NCI-H526 (cell line): ENCODE measurements around the gene TBL1XR1.
"Not testable (repeated sequence)": the region's sequence is repeated elsewhere in the genome, so short reads cannot be mapped to it uniquely, and the experiment has no call there.

Experiments used
- DNase-seq, 2 experiments: peaks; one replicate each; lab custom pipeline; 2025; lab: John Stamatoyannopoulos, UW

Gene TBL1XR1

GRCh38 chr3:177208223-177208622 lies 10.9 kb upstream of the TBL1XR1 start:
- no peak for DNase-seq

GRCh38 chr3:177206936-177207335 lies 9.7 kb upstream of the TBL1XR1 start:
- no peak for DNase-seq

DNA sequence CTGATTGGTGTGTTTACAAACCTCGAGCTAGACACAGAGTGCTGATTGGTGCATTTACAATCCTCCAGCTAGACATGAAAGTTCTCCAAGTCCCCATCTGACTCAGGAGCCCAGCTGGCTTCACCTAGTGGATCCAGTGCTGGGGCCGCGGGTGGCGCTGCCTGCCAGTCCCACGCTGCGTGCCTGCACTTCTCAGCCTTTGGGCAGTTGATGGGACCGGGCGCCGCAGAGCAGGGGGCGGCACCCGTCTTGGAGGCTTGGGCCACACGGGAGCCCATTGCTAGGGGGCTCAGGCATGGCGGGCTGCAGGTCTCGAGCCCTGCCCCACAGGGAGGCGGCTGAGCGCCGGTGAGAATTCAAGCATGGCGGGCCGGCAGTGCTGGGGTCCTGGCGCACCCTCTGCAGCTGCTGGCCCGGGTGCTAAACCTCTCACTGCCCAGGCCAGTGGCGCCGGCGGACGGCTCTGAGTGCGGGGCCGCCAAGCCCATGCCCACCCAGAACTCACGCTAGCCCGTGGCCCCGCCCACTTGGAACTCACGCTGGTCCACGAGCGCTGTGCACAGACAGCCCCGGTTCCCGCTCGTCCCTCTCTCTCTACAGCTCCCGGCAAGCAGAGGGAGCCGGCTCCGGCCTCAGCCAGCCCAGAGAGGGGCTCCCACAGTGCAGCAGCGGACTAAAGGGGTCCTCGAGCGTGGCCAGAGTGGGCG lies 6.6 kb upstream of the TBL1XR1 start:
- DNase-seq = no peak

DNA sequence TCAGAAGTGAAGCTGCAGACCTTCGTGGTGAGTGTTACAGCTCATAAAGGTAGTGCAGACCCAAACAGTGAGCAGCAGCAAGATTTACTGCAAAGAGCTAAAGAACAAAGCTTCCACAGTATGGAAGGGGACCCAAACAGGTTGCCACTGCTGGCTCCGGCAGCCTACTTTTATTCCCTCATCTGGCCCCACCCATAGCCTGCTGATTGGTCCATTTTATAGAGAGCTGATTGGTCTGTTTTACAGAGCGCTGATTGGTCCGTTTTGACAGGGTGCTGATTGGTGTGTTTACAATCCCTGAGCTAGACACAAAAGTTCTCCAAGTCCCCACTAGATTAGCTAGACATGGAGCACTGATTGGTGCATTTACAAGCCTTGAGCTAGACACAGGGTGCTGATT lies 5.7 kb upstream of the TBL1XR1 start:
- not testable (repeated sequence) for DNase-seq

DNA sequence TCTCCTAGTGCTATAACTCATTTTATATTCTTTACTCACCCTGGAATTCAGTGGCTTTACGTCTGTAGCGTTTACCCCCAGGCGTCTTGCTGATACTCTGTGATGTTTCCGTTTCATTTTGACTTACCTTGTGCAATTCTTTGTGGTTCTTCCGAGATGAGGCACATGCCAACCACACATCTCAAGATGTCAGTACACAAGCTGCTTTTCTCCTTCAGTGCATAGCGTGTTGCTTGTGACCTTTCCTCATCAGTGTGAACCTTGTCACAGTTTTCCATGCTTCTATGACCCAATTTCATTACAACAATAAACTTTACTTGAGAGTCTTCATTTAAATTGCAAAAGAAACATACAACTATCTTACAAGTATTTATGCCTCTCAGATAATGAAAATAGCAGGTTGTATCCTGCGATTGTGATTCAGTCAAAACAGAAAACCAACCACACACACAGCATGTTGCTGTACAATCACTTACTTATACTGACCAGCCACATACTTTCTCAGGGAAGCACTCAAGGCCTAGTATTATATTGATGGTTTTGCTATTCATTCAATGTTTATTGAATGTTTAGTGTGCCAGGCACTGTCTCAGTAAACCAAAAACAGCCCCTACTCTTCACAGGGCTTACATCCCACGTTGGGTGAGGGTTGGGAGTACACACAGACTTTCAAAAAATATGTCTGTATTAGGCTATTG lies 4.6 kb upstream of the TBL1XR1 start:
- DNase-seq = no peak

GRCh38 chr3:177199206-177199760 lies 2.0 kb upstream of the TBL1XR1 start:
- DNase-seq = peak in 1 of 2 experiments; percentile 21

DNA sequence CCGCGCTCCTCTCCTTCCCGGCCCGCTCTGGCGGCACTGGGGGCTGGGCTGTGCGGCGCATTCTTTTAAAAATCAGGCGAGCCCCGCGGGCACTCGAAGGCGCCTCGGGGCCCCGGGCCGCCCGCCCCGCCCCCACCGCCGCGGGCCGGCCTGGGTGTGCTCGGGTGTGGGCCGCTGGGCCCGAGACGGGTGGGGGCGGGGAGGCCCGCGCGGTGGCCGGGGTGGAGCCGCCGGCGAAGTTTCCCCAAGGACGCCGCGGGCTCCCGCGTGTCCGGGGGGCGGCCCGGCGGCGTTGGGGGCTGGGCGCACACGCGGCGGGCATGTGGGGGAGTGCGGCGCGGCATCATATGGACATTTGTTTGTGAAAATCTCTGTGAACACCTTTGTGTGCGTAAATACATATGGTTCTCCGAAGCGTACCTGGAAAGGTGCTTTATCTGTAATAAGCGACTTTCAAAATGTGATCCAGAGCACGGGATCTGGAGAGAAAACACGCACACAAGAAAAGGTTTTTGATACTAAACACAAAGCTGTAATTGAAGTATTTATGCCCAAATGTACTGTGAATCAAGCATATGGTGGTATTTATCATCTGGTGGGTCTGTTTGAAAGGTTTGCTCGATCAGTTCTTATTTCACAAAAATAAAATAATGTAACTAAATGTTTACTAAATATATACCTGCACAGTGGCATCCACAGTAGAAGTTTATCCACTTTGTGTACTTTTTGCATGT lies 612 bp upstream of the TBL1XR1 start:
- peak; percentile 46 to 91 for DNase-seq

- peak in 1 of 2 experiments; percentile 46 for DNase-seq
Measured at GRCh38 chr3:177196456-177197040, 734 bp downstream of the TBL1XR1 start.

- DNase-seq = peak in 1 of 2 experiments; percentile 43
Measured at GRCh38 chr3:177196008-177196455, 1.2 kb downstream of the TBL1XR1 start.

GRCh38 chr3:177195242-177195991 lies 1.9 kb downstream of the TBL1XR1 start:
- peak in 1 of 2 experiments; percentile 39 for DNase-seq

GRCh38 chr3:177194299-177194698 lies 3.0 kb downstream of the TBL1XR1 start:
- no peak for DNase-seq

DNA sequence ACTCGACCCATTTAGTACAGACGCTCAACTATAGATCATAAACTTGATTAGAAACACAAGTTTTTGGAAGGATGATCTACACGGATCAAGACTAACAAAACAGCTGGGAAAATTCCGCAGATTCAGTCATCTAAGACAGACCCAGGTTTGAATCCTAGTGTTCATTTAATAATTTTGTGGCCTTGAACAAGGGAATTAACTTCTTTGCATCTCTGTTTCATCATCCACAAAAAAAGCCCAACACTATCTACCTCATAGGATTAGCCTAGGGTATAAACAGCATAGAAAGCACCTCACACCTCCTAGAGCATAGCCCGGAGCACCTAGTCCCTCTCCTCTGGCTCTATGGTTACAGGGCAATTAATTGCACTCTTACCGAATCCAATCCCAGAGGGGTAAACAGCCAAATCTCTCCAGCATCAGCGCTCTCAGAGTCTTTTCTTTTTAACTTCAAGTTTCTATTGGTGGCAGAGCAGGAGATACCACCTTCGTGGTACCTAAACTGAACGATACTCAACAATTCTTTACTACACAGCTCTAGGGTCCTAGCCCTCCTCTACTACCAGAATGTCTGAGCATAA lies 3.5 kb downstream of the TBL1XR1 start:
- DNase-seq = no peak

GRCh38 chr3:177193275-177193674 lies 4.0 kb downstream of the TBL1XR1 start:
- DNase-seq = not testable (repeated sequence)

DNA sequence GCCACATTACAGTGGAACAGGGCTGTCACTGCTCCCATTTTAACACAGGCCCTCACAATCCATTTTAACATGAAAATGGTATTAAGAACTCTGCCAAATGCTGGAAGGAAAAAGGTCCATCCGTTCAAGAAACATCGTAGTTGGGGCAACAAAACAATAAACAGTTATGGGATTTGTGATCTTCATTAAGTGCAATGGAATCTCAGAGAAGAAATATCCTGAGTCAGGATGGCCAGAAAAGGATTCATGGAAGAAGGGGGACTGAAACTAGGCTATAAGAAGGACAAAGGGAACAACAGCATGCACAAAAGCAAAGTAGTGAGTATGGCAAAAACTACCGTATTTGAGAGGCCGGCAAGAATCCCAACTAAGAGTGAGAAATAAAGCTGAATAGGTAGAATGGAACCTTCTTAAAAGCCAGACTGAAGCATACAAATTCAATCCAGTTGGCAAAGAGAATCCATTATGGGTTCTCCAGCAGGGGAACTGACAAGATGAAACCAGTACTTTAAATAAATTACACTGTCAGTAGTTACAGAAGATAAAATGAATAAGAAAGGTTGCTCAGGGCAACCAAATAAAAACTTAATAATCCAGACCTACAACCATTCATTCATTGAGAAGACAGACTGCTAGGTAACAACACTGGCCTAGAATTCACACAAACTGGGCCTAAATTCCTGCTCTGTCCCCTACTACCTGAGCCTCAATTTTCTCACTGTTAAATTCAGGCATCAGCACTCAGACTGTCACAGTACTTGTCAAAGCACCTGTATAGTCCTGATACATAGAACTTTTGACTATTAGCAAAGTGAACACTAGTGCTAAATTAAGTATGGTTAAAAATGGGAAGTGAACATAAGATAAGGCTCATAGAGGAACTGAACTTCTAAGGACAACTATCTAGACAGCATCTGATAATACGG lies 6.3 kb downstream of the TBL1XR1 start:
- DNase-seq = no peak

- not testable (repeated sequence) for DNase-seq
Measured at GRCh38 chr3:177190184-177190583, 7.1 kb downstream of the TBL1XR1 start.

DNA sequence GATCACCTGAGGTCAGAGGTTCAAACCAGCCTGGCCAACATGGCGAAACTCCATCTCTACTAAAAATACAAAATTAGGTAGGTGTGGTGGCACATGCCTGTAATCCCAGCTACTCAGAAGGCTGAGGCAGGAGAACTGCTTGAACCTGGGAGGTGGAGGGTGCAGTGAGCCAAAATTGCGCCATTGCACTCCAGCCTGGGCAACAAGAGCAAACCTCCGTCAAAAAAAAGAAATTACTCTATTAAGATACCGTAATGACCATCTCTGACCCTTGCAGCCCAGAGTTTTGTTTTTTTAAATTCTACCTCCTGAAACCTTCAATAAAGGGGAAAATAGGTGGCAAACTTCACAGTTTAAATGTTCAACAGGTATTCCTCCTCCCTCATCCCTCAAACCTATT lies 9.0 kb downstream of the TBL1XR1 start:
- DNase-seq = not testable (repeated sequence)

- no peak for DNase-seq
Measured at GRCh38 chr3:177186306-177186705, 11.0 kb downstream of the TBL1XR1 start.

GRCh38 chr3:177185035-177185574 lies 12.2 kb downstream of the TBL1XR1 start:
- no peak for DNase-seq

- DNase-seq = not testable (repeated sequence)
Measured at GRCh38 chr3:177184602-177185001, 12.7 kb downstream of the TBL1XR1 start.
